GM18520 (cell line): ENCODE results near the gene APAF1.
"Not testable (repeated sequence)": the region's sequence is repeated elsewhere in the genome, so short reads cannot be mapped to it uniquely, and the experiment has no call there.

Experiments
- ATAC-seq: cut with Tn5 transposase; IDR thresholded peaks from one replicate; pipeline ENCODE4 v1.9.1; 2021; ENCODE audit not compliant: unreplicated experiment

APAF1 gene

GRCh38 chr12:98644712-98645571 lies at the start of gene APAF1, which contains the start of gene IKBIP:
Gene APAF1 (plus strand): TSS chr12:98645290. CDS start chr12:98648360, 3,070 bp downstream.
Gene IKBIP (minus strand): TSS chr12:98644788. CDS start chr12:98644701, 87 bp downstream.
- peak; percentile 88 for ATAC-seq

GRCh38 chr12:98597313-98597712 lies 47.8 kb upstream of the APAF1 start:
- ATAC-seq: not testable (repeated sequence)

- ATAC-seq: no peak
These were observed 43.2 kb upstream of the APAF1 start for GRCh38 chr12:98601924-98602323.

GRCh38 chr12:98606359-98606988 lies 38.6 kb upstream of the APAF1 start:
- ATAC-seq: no peak

- ATAC-seq: no peak
These were observed 34.5 kb upstream of the APAF1 start for GRCh38 chr12:98610596-98610995.

- peak; percentile 72 for ATAC-seq
These were observed 32.3 kb upstream of the APAF1 start for GRCh38 chr12:98612696-98613334.

- no peak for ATAC-seq
These were observed 26.1 kb upstream of the APAF1 start for GRCh38 chr12:98618952-98619351.

- peak; percentile 84 for ATAC-seq
These were observed 9.3 kb upstream of the APAF1 start for GRCh38 chr12:98635657-98636323.

GRCh38 chr12:98637068-98637467 lies 8.0 kb upstream of the APAF1 start:
- no peak for ATAC-seq

- ATAC-seq: no peak
These were observed 7.1 kb upstream of the APAF1 start for GRCh38 chr12:98638009-98638408.

- ATAC-seq: no peak
These were observed 5.6 kb upstream of the APAF1 start for GRCh38 chr12:98639491-98639890.

GRCh38 chr12:98642801-98643200 lies 2.3 kb upstream of the APAF1 start:
- not testable (repeated sequence) for ATAC-seq

GRCh38 chr12:98644433-98644711 lies 718 bp upstream of the APAF1 start:
- ATAC-seq: peak; percentile 5

GRCh38 chr12:98645572-98646067 lies 530 bp downstream of the APAF1 start:
- ATAC-seq: no peak

- no peak for ATAC-seq
These were observed 1.4 kb downstream of the APAF1 start for GRCh38 chr12:98646294-98647090.

GRCh38 chr12:98651328-98651727 lies 6.2 kb downstream of the APAF1 start:
- no peak for ATAC-seq

GRCh38 chr12:98653866-98654493 lies 8.9 kb downstream of the APAF1 start:
- no peak for ATAC-seq

GRCh38 chr12:98656289-98657101 lies 11.4 kb downstream of the APAF1 start:
- ATAC-seq: peak; percentile 42

GRCh38 chr12:98660521-98660920 lies 15.4 kb downstream of the APAF1 start:
- no peak for ATAC-seq
